ENCODE data around the gene ACRBP. TPM values are rescaled to one million over a fixed set of nuclear protein-coding genes. Genes with fewer than 3 reads are reported as not detected.

The ACRBP gene
- total RNA-seq (under 1 TPM; 0.44 to 0.99 (median 0.86) TPM), polyA plus RNA-seq (under 1 TPM in 2 of 3 donors, not detected in 1; 0.29 to 0.82 TPM)
- long read RNA-seq, donor 1, result 0 reads
- long read RNA-seq, donor 2, result 0 reads

DNA sequence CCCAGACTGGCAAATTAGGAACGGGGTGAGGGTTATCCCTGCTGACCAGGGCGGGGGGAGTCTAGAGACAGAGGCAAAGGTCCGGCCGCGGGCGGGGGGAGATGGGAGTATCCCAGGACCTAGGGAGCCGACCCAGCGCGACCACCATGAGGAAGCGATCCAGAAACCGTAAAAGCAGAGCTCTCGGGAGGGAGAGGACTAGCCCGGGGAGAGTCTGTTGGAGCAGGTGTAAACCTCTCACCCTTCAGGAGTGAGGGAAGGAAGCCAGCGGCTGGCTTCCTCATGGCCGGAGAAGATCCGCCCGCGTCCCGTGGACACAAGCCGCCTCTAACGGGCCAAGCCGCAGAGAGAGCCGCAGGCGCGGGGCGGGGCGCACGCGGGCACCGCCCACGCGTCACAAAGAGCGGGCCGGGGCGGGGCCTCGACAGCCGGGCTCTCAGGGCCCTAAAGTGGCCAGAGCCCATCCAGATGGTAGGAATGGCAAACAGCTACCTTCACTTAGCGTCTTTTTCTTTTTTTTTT is at the start of gene ACRBP:
Gene ACRBP (minus strand): TSS at position 350 of the 522 bp plus-strand sequence. CDS start 66 bp downstream, at position 284.
- Histone ChIP-seq H3K36me3 (ENCODE audit: insufficient read depth in 1 of 2, low read depth in 1 of 2) (peaks cover under 1 to 40% of the 10 kb centered on the region in 2 donors), H3K27me3 (ENCODE audit: insufficient read depth in 3 of 3, low read length in 2 of 3) (no peaks in the 10 kb centered on the region), H3K4me1 (no peaks in the 10 kb centered on the region), H3K9me3 (no peaks in the 10 kb centered on the region), H3K27ac (peak within 1 kb of the TSS; percentile 46), H3K4me3 (peak within 1 kb of the TSS; percentile 67)
- DNase-seq, result peak; percentile 81 to 90
- TF ChIP-seq, protein P1, sequence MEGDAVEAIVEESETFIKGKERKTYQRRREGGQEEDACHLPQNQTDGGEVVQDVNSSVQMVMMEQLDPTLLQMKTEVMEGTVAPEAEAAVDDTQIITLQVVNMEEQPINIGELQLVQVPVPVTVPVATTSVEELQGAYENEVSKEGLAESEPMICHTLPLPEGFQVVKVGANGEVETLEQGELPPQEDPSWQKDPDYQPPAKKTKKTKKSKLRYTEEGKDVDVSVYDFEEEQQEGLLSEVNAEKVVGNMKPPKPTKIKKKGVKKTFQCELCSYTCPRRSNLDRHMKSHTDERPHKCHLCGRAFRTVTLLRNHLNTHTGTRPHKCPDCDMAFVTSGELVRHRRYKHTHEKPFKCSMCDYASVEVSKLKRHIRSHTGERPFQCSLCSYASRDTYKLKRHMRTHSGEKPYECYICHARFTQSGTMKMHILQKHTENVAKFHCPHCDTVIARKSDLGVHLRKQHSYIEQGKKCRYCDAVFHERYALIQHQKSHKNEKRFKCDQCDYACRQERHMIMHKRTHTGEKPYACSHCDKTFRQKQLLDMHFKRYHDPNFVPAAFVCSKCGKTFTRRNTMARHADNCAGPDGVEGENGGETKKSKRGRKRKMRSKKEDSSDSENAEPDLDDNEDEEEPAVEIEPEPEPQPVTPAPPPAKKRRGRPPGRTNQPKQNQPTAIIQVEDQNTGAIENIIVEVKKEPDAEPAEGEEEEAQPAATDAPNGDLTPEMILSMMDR (IDR thresholded peaks at IDR 0.05), result no peak
- WGBS, 3 donors, result 2 to 9% (median 7%) methylated on average over 33 to 38 of the region's 38 CpGs
- peak; percentile 93 to 98 (median 95) for ATAC-seq
- intact Hi-C loops (cut with DNase I), result no loop called here

DNA sequence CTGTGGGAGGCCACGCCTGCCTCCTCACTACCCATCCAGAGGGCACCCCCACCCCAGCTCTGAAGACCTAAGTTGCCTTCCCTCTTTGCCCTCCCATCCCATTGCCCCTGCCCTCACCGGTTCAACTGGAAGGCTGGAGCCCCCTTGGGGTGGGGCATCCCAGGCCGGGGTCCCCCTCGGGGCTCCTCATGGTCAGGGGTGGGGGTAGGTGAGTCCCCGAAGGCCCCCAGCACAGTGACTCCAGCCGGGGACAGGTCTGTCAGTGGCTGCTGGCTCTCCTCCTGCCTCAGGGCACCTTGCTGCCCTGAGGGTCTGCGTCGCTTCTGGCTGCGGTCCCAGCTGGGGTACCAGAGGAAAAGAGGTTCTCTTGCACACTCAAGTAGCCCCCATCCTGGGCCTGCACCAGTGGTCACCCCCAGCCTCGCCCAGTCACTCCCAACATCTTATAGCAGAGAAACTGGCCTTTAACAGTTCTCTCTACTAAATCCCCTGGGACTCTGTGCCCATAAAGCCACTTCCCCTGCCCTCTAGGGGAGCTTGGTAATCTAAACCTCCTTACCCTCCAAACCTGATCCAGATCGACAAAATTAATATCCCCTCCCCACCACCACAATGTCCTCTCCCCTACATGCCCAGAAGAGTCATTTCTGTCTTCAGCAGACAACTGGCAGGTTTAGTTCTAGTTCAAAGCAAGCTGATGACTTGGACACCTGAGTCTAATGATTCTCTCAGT is 48.2 kb upstream of the ACRBP start:
- peaks cover 3% of the 10 kb centered on the region for H3K4me1 ChIP-seq
- no peak overlapping the region for H3K4me3 ChIP-seq
- H3K27me3 ChIP-seq (ENCODE audit: insufficient read depth in 3 of 3, low read length in 2 of 3), result peaks cover 0 to 50% (median 19%) of the 10 kb centered on the region in 3 donors
- H3K9me3 ChIP-seq, result no peaks in the 10 kb centered on the region
- ATAC-seq (no peak), DNase-seq (no peak)
- H3K36me3 ChIP-seq (ENCODE audit: insufficient read depth in 1 of 2, low read depth in 1 of 2), result no peaks in the 10 kb centered on the region
- TF ChIP-seq, protein P1 (IDR thresholded peaks at IDR 0.05), result no peak
- intact Hi-C loops (cut with DNase I), result no loop called here
- H3K27ac ChIP-seq, result no peak overlapping the region
- 65 to 75% (median 69%) methylated on average over 11 of the region's 11 CpGs for WGBS, 3 donors

DNA sequence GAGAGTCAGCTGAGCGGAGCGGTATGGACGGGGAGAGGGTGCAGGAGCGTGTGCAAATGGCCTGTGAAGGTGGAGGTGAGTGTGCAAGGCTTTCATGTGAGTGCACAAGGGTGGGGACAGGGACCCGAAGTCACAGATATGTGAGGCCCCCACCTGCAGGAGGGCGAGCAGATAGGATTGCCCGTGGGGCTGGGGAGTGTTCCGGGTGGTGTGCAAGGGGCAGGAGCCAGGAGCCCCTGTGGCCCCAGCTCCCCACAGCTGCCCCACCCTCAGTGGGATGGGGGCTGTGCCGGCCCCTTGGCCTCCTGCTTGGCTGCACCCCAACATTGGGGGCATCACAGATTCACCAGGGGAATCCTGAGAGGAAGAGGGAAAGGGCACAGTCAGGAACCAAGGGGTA is 47.5 kb upstream of the ACRBP start:
- ATAC-seq, result no peak
- intact Hi-C loops (cut with DNase I), result loop anchor here in 1 of 2 donors (5.0 kb wide), 1 partner anchor 77 kb away; no protein-coding TSS in a partner anchor
- H3K27me3 ChIP-seq (ENCODE audit: insufficient read depth in 3 of 3, low read length in 2 of 3), result peaks cover 0 to 43% (median 12%) of the 10 kb centered on the region in 3 donors

DNA sequence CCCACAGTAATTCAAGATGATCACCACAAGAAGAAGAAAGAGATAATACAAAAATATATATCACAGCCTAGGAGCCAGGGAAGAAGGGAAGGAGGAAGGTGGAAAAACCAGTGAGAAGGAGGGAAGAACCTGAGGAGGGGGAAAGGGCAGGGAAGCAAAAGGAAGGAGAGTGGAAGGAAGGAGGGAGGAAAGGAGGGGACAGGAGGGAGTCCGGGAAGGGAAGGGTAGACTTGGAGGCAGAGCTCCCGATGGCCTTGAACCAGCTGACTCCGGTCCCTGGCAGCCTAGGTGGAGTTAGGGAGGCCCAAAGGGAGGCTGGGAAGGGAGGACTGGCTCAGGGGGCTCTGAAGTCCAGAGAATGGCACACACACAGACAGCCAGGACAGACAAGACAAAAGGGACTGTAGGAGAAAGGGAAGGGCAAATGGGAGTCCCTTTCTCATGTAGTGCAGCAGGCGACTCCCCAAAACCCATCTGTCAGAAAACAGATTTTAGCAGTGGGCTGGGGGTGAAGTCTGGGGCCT is 46.7 kb upstream of the ACRBP start:
- Histone ChIP-seq H3K4me3 (no peak overlapping the region), H3K36me3 (ENCODE audit: insufficient read depth in 1 of 2, low read depth in 1 of 2) (no peaks in the 10 kb centered on the region), H3K27ac (no peak overlapping the region), H3K27me3 (ENCODE audit: insufficient read depth in 3 of 3, low read length in 2 of 3) (peaks cover 0 to 34% (median 7%) of the 10 kb centered on the region in 3 donors), H3K9me3 (no peaks in the 10 kb centered on the region), H3K4me1 (peaks cover 9% of the 10 kb centered on the region)
- intact Hi-C loops (cut with DNase I), result loop anchor here in 1 of 2 donors (5.0 kb wide), 1 partner anchor 77 kb away; no protein-coding TSS in a partner anchor
- DNase-seq, result no peak
- TF ChIP-seq, protein P1 (IDR thresholded peaks at IDR 0.05), result no peak
- ATAC-seq, result no peak
- 55 to 75% (median 60%) methylated on average over 4 of the region's 4 CpGs for WGBS, 3 donors

More for the DNA sequence above, 47.5 kb upstream of the ACRBP start:
- TF ChIP-seq, protein P1 (IDR thresholded peaks at IDR 0.05), result no peak
- H3K27ac ChIP-seq, result no peak overlapping the region
- H3K4me1 ChIP-seq, result peaks cover 9% of the 10 kb centered on the region
- no peaks in the 10 kb centered on the region for H3K36me3 ChIP-seq (ENCODE audit: insufficient read depth in 1 of 2, low read depth in 1 of 2)
- WGBS, 3 donors, result 72 to 89% (median 75%) methylated on average over 9 of the region's 9 CpGs
- no peak for DNase-seq
- H3K9me3 ChIP-seq, result no peaks in the 10 kb centered on the region
- H3K4me3 ChIP-seq, result no peak overlapping the region

All from psoas muscle (tissue), 8 donors.